HCT116 (cell line): Measurements from ENCODE around the gene TANC1. TPM values are rescaled to one million over a fixed set of nuclear protein-coding genes. Genes with fewer than 3 reads are reported as not detected.

ENCODE experiments used
- ATAC-seq: fragments of 200-7000 bp; cut with Tn5 transposase; 2 replicates; pipeline ENCODE4 v1.9.1; 2020; ENCODE audit warnings: mild to moderate bottlenecking, moderate library complexity
- BruUV-seq: library from RNA; stranded (reverse); fragments of 400-500 nt; replicated peaks from 2 replicates; lab custom pipeline; 2021; lab: Mats Ljungman, UMichigan
- CTCF ChIA-PET: fragments of 300-600 bp; sonication (Branson Sonifier 250); formaldehyde crosslinking; loops from one replicate; lab custom pipeline; 2021; ENCODE audit warnings: antibody characterized with exemption; lab: Charles Lee
- POLR2A ChIA-PET: fragments of 300-600, 350-600 bp; sonication (Branson Sonifier 250); formaldehyde crosslinking; loops from one replicate; lab custom pipeline; 2021; ENCODE audit warnings: antibody characterized with exemption; lab: Charles Lee
- RAD21 ChIA-PET, 2 experiments: fragments of 300-600 bp; sonication (Branson Sonifier 250); formaldehyde crosslinking; loops; one replicate each; lab custom pipeline; 2023; ENCODE audit warnings: low total read pairs in 2 of 2; ENCODE audit not compliant: uncharacterized antibody in 2 of 2, unreplicated experiment in 2 of 2, low non-redundant PET in 1 of 2; lab: Charles Lee
- DNase-seq: peaks from one replicate; pipeline ENCODE4 v3.0.0-alpha.2; 2010; ENCODE audit warnings: low read depth, low spot score
- H2AFZ ChIP-seq: fragments of 200-600 bp; shearing (Covaris generic), sonication (generic); 2 replicates; pipeline ENCODE4 v1.6.1; 2017; ENCODE audit warnings: low read depth, mixed run types, mixed read lengths, antibody characterized with exemption, low read length; ENCODE audit not compliant: poor library complexity, severe bottlenecking
- H3K27ac ChIP-seq: 2 replicates; pipeline ENCODE4 v1.5.1; 2012; ENCODE audit warnings: low read depth, low read length
- H3K27me3 ChIP-seq: fragments of 200-600 bp; sonication (generic); 2 replicates; pipeline ENCODE4 v1.6.1; 2016; ENCODE audit warnings: mixed run types, low read length, mixed read lengths; ENCODE audit not compliant: insufficient read depth
- H3K36me3 ChIP-seq, 2 experiments: fragments of 200-500 bp in 1 of 2; fragments of 200-600 bp in 1 of 2; sonication (Bioruptor generic) in 1 of 2; sonication (generic) in 1 of 2; 2 replicates each; pipeline versions ENCODE4 v1.5.1 to v1.6.1; 2014 to 2016; ENCODE audit warnings: low read length in 2 of 2, inconsistent platforms in 1 of 2, mixed read lengths in 1 of 2, mixed run types in 1 of 2; ENCODE audit not compliant: insufficient read depth in 2 of 2, control insufficient read depth in 1 of 2
- H3K4me1 ChIP-seq, 2 experiments: fragments of 200-600 bp in 1 of 2; sonication (generic) in 1 of 2; 2 replicates each; pipeline versions ENCODE4 v1.5.1 to v1.6.1; 2012 to 2017; ENCODE audit warnings: low read length in 2 of 2, inconsistent platforms in 1 of 2, mild to moderate bottlenecking in 1 of 2, mixed read lengths in 1 of 2, mixed run types in 1 of 2, moderate library complexity in 1 of 2; ENCODE audit not compliant: insufficient read depth in 2 of 2, control insufficient read depth in 1 of 2
- H3K4me2 ChIP-seq: fragments of 200-600 bp; sonication (generic); 2 replicates; pipeline ENCODE4 v1.6.1; 2017; ENCODE audit warnings: mixed run types, low read length, mixed read lengths
- H3K4me3 ChIP-seq, 2 experiments: fragments of 200-600 bp in 1 of 2; sonication (generic) in 1 of 2; replicated peaks in 1 of 2; 2 replicates each; pipeline ENCODE4 v1.5.1; 2011 to 2016; ENCODE audit warnings: low read length in 2 of 2, control low read depth in 1 of 2, low read depth in 1 of 2, mild to moderate bottlenecking in 1 of 2, mixed read lengths in 1 of 2, mixed run types in 1 of 2
- H3K79me2 ChIP-seq: fragments of 200-600 bp; sonication (generic); 2 replicates; pipeline ENCODE4 v1.6.1; 2017; ENCODE audit warnings: mild to moderate bottlenecking, mixed run types, low read length, moderate library complexity, mixed read lengths; ENCODE audit not compliant: insufficient read depth
- H3K9ac ChIP-seq: fragments of 200-600 bp; sonication (generic); 2 replicates; pipeline ENCODE4 v1.6.1; 2016; ENCODE audit warnings: low read length, mixed read lengths
- H3K9me2 ChIP-seq: fragments of 200-600 bp; sonication (generic), shearing (Covaris generic); 2 replicates; pipeline ENCODE4 v1.6.1; 2017; ENCODE audit warnings: mixed run types, mild to moderate bottlenecking, moderate library complexity; ENCODE audit not compliant: insufficient read depth
- H3K9me3 ChIP-seq, 2 experiments: fragments of 200-500 bp in 1 of 2; fragments of 200-600 bp in 1 of 2; sonication (Bioruptor generic) in 1 of 2; sonication (generic) in 1 of 2; 2 replicates each; pipeline ENCODE4 v1.6.1; 2014 to 2017; ENCODE audit warnings: low read length in 2 of 2, mixed read lengths in 2 of 2, inconsistent platforms in 1 of 2, low read depth in 1 of 2, mild to moderate bottlenecking in 1 of 2, mixed run types in 1 of 2, moderate library complexity in 1 of 2; ENCODE audit not compliant: control insufficient read depth in 1 of 2, insufficient read depth in 1 of 2
- H4K20me1 ChIP-seq: fragments of 200-600 bp; sonication (generic), shearing (Covaris generic); 2 replicates; pipeline ENCODE4 v1.6.1; 2017; ENCODE audit warnings: mixed run types, mild to moderate bottlenecking, moderate library complexity; ENCODE audit not compliant: insufficient read depth
- CBX3 ChIP-seq: IDR thresholded peaks from 2 replicates; pipeline ENCODE4 v1.6.1; 2012; ENCODE audit warnings: low read depth
- CEBPB ChIP-seq: IDR thresholded peaks from 2 replicates; pipeline ENCODE4 v1.6.1; 2012; ENCODE audit warnings: low read depth
- EGR1 ChIP-seq: IDR thresholded peaks from 2 replicates; pipeline ENCODE4 v1.6.1; 2012; ENCODE audit warnings: low read depth
- ELF1 ChIP-seq: IDR thresholded peaks from 2 replicates; pipeline ENCODE4 v1.6.1; 2012; ENCODE audit warnings: low read depth, borderline replicate concordance
- EZH2phosphoT487 ChIP-seq: fragments of 200-600 bp; IDR thresholded peaks from 2 replicates; pipeline ENCODE4 v1.6.1; 2018; ENCODE audit warnings: antibody characterized with exemption, borderline replicate concordance
- JUND ChIP-seq: IDR thresholded peaks from 2 replicates; pipeline ENCODE4 v1.6.1; 2012
- MAX ChIP-seq: IDR thresholded peaks from 2 replicates; pipeline ENCODE4 v1.6.1; 2012
- POLR2AphosphoS5 ChIP-seq: IDR thresholded peaks from 2 replicates; pipeline ENCODE4 v1.6.1; 2011; ENCODE audit warnings: mild to moderate bottlenecking, low read depth, low read length, moderate library complexity
- REST ChIP-seq: IDR thresholded peaks from 2 replicates; pipeline ENCODE4 v1.6.1; 2012; ENCODE audit warnings: low read depth
- SIN3A ChIP-seq: IDR thresholded peaks from 2 replicates; pipeline ENCODE4 v1.6.1; 2012; ENCODE audit warnings: low read depth
- SP1 ChIP-seq: IDR thresholded peaks from 2 replicates; pipeline ENCODE4 v1.6.1; 2012; ENCODE audit warnings: low read depth
- TCF7L2 ChIP-seq: IDR thresholded peaks from 2 replicates; pipeline ENCODE4 v1.7.0; 2011; ENCODE audit warnings: borderline replicate concordance, inconsistent platforms; ENCODE audit not compliant: insufficient read depth, insufficient read length; ENCODE audit errors: extremely low read depth
- ZBTB33 ChIP-seq: IDR thresholded peaks from 2 replicates; pipeline ENCODE4 v1.6.1; 2011; ENCODE audit warnings: mild to moderate bottlenecking, low read length, moderate library complexity; ENCODE audit not compliant: insufficient replicate concordance; ENCODE audit errors: extremely low read depth
- ZNF274 ChIP-seq: fragments of 200-500 bp; sonication (Bioruptor generic); IDR thresholded peaks from 2 replicates; pipeline ENCODE4 v1.6.1; 2014; ENCODE audit warnings: mild to moderate bottlenecking, low read depth, low read length, inconsistent platforms
- intact Hi-C: fragments of 100-400 bp; cut with micrococcal nuclease; formaldehyde crosslinking; loops from 2 replicates; pipeline ENCODE4 v1.10.0; 2022
- total RNA-seq: library from RNA; stranded (reverse); gene quantifications from one replicate; pipeline ENCODE4 v1.2.1, GENCODE V29; 2021; ENCODE audit not compliant: unreplicated experiment

The TANC1 gene
- total RNA-seq, 1 experiment from 2014 or later = 15.1 TPM

GRCh38 chr2:159243529-159243928, 275.1 kb downstream of the TANC1 start:
- Histone ChIP-seq H3K4me2 (no peak overlapping the region), H4K20me1 (0 out of 2 replicates have a peak, but pooled peaks cover 4% of the 10 kb centered on the region), H3K36me3 (no peaks in the 10 kb centered on the region; a peak in 1 of 4 replicates), H3K27ac (no peak overlapping the region), H3K9ac (no peak overlapping the region), H2AFZ (no peak overlapping the region), H3K27me3 (no peaks in the 10 kb centered on the region), H3K79me2 (no peaks in the 10 kb centered on the region), H3K9me3 (no peaks in the 10 kb centered on the region), H3K4me3 (no peak overlapping the region), H3K9me2 (no peaks in the 10 kb centered on the region), H3K4me1 (peaks cover 2 to 3% of the 10 kb centered on the region in 2 experiments; a peak in 2 of 4 replicates)
- no peak for TF ChIP-seq POLR2AphosphoS5
- no peak for TF ChIP-seq ZNF274
- TF ChIP-seq CEBPB = no peak
- no peak for TF ChIP-seq SP1
- no peak for TF ChIP-seq ELF1
- TF ChIP-seq SIN3A = no peak
- no peak for TF ChIP-seq EZH2phosphoT487
- TF ChIP-seq MAX = no peak
- no peak for TF ChIP-seq CBX3
- TF ChIP-seq EGR1 = no peak
- no peak for TF ChIP-seq ZBTB33
- no peak for TF ChIP-seq TCF7L2
- no peak for TF ChIP-seq JUND
- TF ChIP-seq REST = no peak
- ChIA-PET CTCF (no interaction called here), POLR2A (no interaction called here), RAD21 (no interaction called here)
- no TSS peak for BruUV-seq
- intact Hi-C loops = loop anchor here (10.0 kb wide), 1 partner anchor 471 kb away; the partner anchor contains the start of gene MARCHF7
- ATAC-seq (no peak), DNase-seq (no peak)
